Neural cell (in vitro differentiated cells): ENCODE measurements around the gene SYCP1. TPM values are rescaled to one million over a fixed set of nuclear protein-coding genes. Genes with fewer than 3 reads are reported as not detected.
"Not testable (repeated sequence)": the region's sequence is repeated elsewhere in the genome, so short reads cannot be mapped to it uniquely, and the experiment has no call there.

Experiments
- H2AFZ ChIP-seq: fragments of 200-600, 300-800 bp; sonication (generic), shearing (Covaris generic); 2 replicates; pipeline ENCODE4 v1.6.0; 2014; ENCODE audit warnings: low read depth, mild to moderate bottlenecking, antibody characterized with exemption, low read length, moderate library complexity
- H3F3A ChIP-seq: fragments of 200-600 bp; shearing (Covaris generic); 2 replicates; pipeline ENCODE4 v1.6.1; 2016; ENCODE audit warnings: mild to moderate bottlenecking, moderate library complexity, mixed read lengths, antibody characterized with exemption, low read length; ENCODE audit not compliant: insufficient read depth, poor library complexity, severe bottlenecking
- H3K27ac ChIP-seq: fragments of 200-600, 300-800 bp; sonication (generic), shearing (Covaris generic); 2 replicates; pipeline ENCODE4 v1.5.1; 2014; ENCODE audit warnings: mild to moderate bottlenecking, low read length, moderate library complexity
- H3K27me3 ChIP-seq: fragments of 300-800, 200-600 bp; sonication (generic), shearing (Covaris generic); 2 replicates; pipeline ENCODE4 v1.6.0; 2014; ENCODE audit warnings: mild to moderate bottlenecking, low read depth, low read length, moderate library complexity; ENCODE audit not compliant: insufficient read depth
- H3K36me3 ChIP-seq: fragments of 300-800, 200-600 bp; sonication (generic), shearing (Covaris generic); 2 replicates; pipeline ENCODE4 v1.5.1; 2014; ENCODE audit warnings: mild to moderate bottlenecking, antibody characterized with exemption, low read length, moderate library complexity; ENCODE audit not compliant: insufficient read depth
- H3K4me2 ChIP-seq: fragments of 300-800, 200-600 bp; sonication (generic), shearing (Covaris generic); 2 replicates; pipeline ENCODE4 v1.6.0; 2014; ENCODE audit warnings: mild to moderate bottlenecking, low read length
- H3K4me3 ChIP-seq: fragments of 300-800, 200-600 bp; sonication (generic), shearing (Covaris generic); 2 replicates; pipeline ENCODE4 v1.5.1; 2014; ENCODE audit warnings: mild to moderate bottlenecking, low read length, moderate library complexity
- H3K79me2 ChIP-seq: fragments of 200-600 bp; shearing (Covaris generic); replicated peaks from 2 replicates; pipeline ENCODE4 v1.6.0; 2014; ENCODE audit warnings: mild to moderate bottlenecking, low read length, moderate library complexity; ENCODE audit not compliant: insufficient read depth
- H3K9ac ChIP-seq: fragments of 300-800, 200-600 bp; sonication (generic), shearing (Covaris generic); 2 replicates; pipeline ENCODE4 v1.6.1; 2016; ENCODE audit warnings: mild to moderate bottlenecking, low read length, mixed read lengths
- H3K9me2 ChIP-seq: fragments of 200-600 bp; shearing (Covaris generic); 2 replicates; pipeline ENCODE4 v1.6.1; 2016; ENCODE audit warnings: mild to moderate bottlenecking, low read length, mixed read lengths; ENCODE audit not compliant: insufficient read depth
- H3K9me3 ChIP-seq: fragments of 200-600, 300-800 bp; sonication (generic), shearing (Covaris generic); 2 replicates; pipeline ENCODE4 v1.6.1; 2016; ENCODE audit warnings: mild to moderate bottlenecking, mixed run types, low read length, moderate library complexity, mixed read lengths
- H4K20me1 ChIP-seq: fragments of 200-600 bp; shearing (Covaris generic); 2 replicates; pipeline ENCODE4 v1.6.1; 2016; ENCODE audit warnings: mild to moderate bottlenecking, mixed run types; ENCODE audit not compliant: insufficient read depth
- CTCF ChIP-seq: fragments of 450-650 bp; IDR thresholded peaks from 2 replicates; pipeline ENCODE4 v1.5.1; 2014; ENCODE audit warnings: antibody characterized with exemption, mild to moderate bottlenecking, moderate library complexity; ENCODE audit not compliant: poor library complexity, severe bottlenecking
- EP300 ChIP-seq: fragments of 450-650 bp; conservative IDR thresholded peaks from 2 replicates; pipeline ENCODE4 v1.6.1; 2014; ENCODE audit warnings: antibody characterized with exemption, mild to moderate bottlenecking, moderate library complexity; ENCODE audit not compliant: poor library complexity, severe bottlenecking
- EZH2 ChIP-seq: fragments of 200-600, 300-800 bp; shearing (Covaris generic), sonication (generic); IDR thresholded peaks from 2 replicates; pipeline ENCODE4 v1.6.1; 2014; ENCODE audit warnings: antibody characterized with exemption, low read length, borderline replicate concordance, mild to moderate bottlenecking; ENCODE audit not compliant: insufficient read depth, poor library complexity, severe bottlenecking
- MXI1 ChIP-seq: fragments of 450-650 bp; conservative IDR thresholded peaks from 2 replicates; pipeline ENCODE4 v1.6.1; 2014; ENCODE audit warnings: antibody characterized with exemption, mild to moderate bottlenecking; ENCODE audit not compliant: poor library complexity, severe bottlenecking
- POLR2AphosphoS5 ChIP-seq: IDR thresholded peaks from 2 replicates; pipeline ENCODE4 v1.6.1; 2012
- RAD21 ChIP-seq: fragments of 450-650 bp; conservative IDR thresholded peaks from 2 replicates; pipeline ENCODE4 v1.6.1; 2014; ENCODE audit warnings: antibody characterized with exemption, mild to moderate bottlenecking, moderate library complexity
- REST ChIP-seq: IDR thresholded peaks from 2 replicates; pipeline ENCODE4 v1.6.1; 2012; ENCODE audit warnings: borderline replicate concordance
- SMC3 ChIP-seq: fragments of 450-650 bp; conservative IDR thresholded peaks from 2 replicates; pipeline ENCODE4 v1.6.1; 2014; ENCODE audit warnings: antibody characterized with exemption, mild to moderate bottlenecking, moderate library complexity; ENCODE audit not compliant: poor library complexity
- TAF1 ChIP-seq: IDR thresholded peaks from 2 replicates; pipeline ENCODE4 v1.6.1; 2012; ENCODE audit warnings: low read depth
- polyA plus RNA-seq: library from polyadenylated mRNA; depleted of rRNA; stranded (reverse); fragments of >200 nt; gene quantifications from 2 replicates; pipeline ENCODE4 v1.2.3, GENCODE V29; 2014

The SYCP1 gene
- polyA plus RNA-seq, 1 donor from 2014 or later, result not detected

GRCh38 chr1:114903480-114903879 is 48.8 kb downstream of the SYCP1 start:
- H3K79me2 ChIP-seq, result no peaks in the 10 kb centered on the region
- H3K4me2 ChIP-seq, result no peak overlapping the region
- no peak overlapping the region for H3K27ac ChIP-seq
- H2AFZ ChIP-seq, result no peak overlapping the region
- H4K20me1 ChIP-seq, result no peaks in the 10 kb centered on the region
- no peaks in the 10 kb centered on the region for H3K9me2 ChIP-seq
- no peak overlapping the region for H3K9ac ChIP-seq
- H3K27me3 ChIP-seq, result no peaks in the 10 kb centered on the region
- H3K36me3 ChIP-seq, result no peaks in the 10 kb centered on the region
- H3K9me3 ChIP-seq, result no peaks in the 10 kb centered on the region
- H3F3A ChIP-seq, result no peaks in the 10 kb centered on the region
- H3K4me3 ChIP-seq, result no peak overlapping the region
- TF ChIP-seq TAF1 (no peak), RAD21 (no peak), MXI1 (no peak), SMC3 (no peak), REST (no peak), EZH2 (no peak), EP300 (no peak), CTCF (no peak), POLR2AphosphoS5 (no peak)

- H3K9me3 ChIP-seq, H2AFZ ChIP-seq, H4K20me1 ChIP-seq, H3K4me3 ChIP-seq, H3K79me2 ChIP-seq, H3K9ac ChIP-seq, H3K9me2 ChIP-seq, H3K27me3 ChIP-seq, H3K36me3 ChIP-seq, H3K27ac ChIP-seq, H3K4me2 ChIP-seq, H3F3A ChIP-seq: not testable (repeated sequence)
Measured at GRCh38 chr1:114915720-114916119, 61.1 kb downstream of the SYCP1 start.

GRCh38 chr1:114926607-114927006 is 71.9 kb downstream of the SYCP1 start:
- Histone ChIP-seq H3K9me2 (no peaks in the 10 kb centered on the region), H3K27me3 (no peaks in the 10 kb centered on the region), H3K9ac (no peak overlapping the region), H3K36me3 (no peaks in the 10 kb centered on the region), H3K27ac (no peak overlapping the region), H3K4me2 (no peak overlapping the region), H3K9me3 (no peaks in the 10 kb centered on the region), H3K79me2 (no peaks in the 10 kb centered on the region), H2AFZ (no peak overlapping the region), H3F3A (no peaks in the 10 kb centered on the region), H4K20me1 (no peaks in the 10 kb centered on the region), H3K4me3 (no peak overlapping the region)
- no peak for TF ChIP-seq EZH2
- no peak for TF ChIP-seq SMC3
- no peak for TF ChIP-seq TAF1
- no peak for TF ChIP-seq RAD21
- no peak for TF ChIP-seq REST
- no peak for TF ChIP-seq POLR2AphosphoS5
- TF ChIP-seq CTCF, result no peak
- TF ChIP-seq EP300, result no peak
- no peak for TF ChIP-seq MXI1
